HG02798 (cell line): ENCODE data around the gene GAS6.
"Not testable (repeated sequence)": the region's sequence is repeated elsewhere in the genome, so short reads cannot be mapped to it uniquely, and the experiment has no call there.

Experiments used
- ATAC-seq: cut with Tn5 transposase; IDR thresholded peaks from one replicate; pipeline ENCODE4 v1.9.1; 2021; ENCODE audit warnings: mild to moderate bottlenecking; ENCODE audit not compliant: unreplicated experiment, poor library complexity

Gene GAS6

DNA sequence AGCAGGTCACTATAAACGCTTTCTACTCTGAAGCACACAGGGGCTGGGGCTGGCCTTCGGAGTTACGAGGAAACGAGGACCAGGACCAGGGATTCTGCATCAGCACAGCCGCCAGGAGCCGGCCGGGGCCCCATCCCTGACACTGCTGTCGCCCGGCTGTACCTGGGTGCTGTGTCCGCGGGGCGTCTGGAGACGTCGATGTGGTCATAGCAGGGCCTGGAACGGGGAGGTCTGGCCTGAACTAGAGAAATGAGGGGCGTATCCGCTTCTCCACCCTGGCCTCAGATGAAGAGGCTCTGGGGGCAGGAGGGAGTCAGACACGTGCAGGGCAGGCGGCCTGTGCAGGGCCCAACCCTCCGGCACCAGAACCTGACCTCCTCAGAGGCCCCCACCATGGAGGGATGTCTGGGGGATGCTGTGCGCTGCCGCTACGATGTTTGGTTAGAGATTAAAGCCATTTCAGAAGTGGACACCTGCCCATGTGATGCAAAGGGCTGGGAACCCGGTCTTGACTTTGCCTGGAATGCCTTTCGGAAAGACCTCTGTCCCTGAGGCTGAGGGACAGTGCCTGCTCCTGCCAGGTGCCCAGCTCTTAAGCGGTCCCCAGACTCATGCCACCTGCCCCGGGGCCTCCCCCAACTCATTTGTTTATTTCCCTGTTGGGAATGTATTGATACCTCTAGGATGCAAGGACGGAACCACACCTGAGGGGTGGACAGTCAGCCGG, 21.4 kb downstream of the GAS6 start:
- no peak for ATAC-seq

- no peak for ATAC-seq
Measured at GRCh38 chr13:113841353-113841650, 22.6 kb downstream of the GAS6 start.

DNA sequence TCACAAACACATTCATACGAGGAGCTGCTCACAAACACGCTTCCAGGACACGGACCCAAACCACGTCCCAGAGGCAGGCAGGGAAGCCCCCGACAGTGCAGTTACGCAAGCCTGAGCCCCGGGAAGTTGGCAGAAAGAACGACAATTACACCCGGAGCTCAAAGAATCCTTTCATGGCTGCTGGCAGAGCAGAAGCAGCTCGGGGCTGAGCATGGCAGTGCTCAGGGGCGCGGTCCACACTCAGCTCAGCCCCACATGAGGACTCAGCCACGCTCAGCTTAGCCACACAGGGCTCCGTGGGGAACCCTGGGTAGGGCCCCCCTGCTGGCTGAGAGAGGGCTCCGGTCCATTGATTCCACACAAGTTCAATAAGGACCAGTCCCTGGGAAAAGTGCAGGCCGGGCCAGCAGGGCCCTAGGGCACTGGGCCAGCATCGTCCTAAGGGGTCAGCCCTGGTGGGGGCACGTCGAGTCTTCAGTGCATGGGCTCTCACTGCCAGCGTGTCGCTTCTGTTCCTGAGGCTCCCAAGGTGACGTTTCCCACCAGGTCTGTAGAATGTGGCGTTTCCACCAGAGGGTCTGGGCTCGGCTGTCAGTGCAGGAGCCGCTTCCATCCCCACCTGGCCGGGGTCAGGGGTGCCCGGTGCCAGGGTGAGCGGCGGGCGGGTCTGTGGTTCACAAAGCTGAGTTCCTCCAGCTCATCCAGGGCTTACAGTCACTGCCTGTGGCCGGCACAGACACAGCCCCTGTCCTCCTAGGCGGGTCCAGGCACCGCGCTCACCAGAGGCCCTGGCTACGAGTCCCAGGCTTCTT, 23.1 kb downstream of the GAS6 start:
- no peak for ATAC-seq

- no peak for ATAC-seq
Measured at GRCh38 chr13:113839536-113840204, 24.2 kb downstream of the GAS6 start.

- ATAC-seq = no peak
Measured at GRCh38 chr13:113838711-113839201, 25.1 kb downstream of the GAS6 start.

DNA sequence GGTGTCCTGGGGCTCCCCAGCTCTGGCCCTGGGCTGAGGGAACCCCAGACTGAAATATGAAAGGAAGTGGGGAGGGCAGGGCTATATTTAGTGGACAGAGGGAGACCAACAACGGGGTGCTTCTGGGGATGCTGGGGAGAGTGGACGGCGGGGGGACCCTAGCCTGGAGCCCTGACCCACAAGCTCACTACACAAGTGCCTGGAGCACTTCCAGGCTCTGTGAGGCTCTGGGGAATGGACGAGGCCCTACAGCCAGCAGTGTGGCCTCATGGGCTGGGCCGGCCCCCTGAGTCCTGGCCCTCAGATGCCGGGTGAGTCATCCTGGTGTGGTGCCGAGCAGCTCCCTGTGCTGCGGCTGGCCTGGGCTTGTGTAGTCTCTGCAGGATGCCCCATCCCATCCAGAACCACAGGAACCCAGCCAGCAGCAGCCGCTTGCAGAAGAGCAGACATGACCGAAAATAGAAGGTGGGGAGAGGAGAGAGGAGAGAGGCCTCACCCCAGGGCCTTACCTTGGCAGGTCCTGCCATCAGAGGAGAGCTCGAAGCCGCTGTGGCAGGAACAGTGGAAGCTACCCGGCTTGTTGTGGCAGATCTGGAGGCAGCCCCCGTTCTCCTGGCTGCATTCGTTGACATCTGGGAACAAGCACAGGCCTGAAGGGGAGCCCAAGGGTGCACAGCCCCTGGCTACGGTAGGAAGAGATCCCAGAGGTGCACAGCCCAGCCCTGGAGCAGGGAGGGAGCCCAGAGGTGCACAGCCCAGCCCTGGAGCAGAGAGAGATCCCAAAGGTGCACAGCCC, 26.1 kb downstream of the GAS6 start:
- peak; percentile 33 for ATAC-seq

- peak; percentile 32 for ATAC-seq
Measured at GRCh38 chr13:113836768-113837559, 26.9 kb downstream of the GAS6 start.

- ATAC-seq = no peak
Measured at GRCh38 chr13:113835461-113836270, 28.2 kb downstream of the GAS6 start.

DNA sequence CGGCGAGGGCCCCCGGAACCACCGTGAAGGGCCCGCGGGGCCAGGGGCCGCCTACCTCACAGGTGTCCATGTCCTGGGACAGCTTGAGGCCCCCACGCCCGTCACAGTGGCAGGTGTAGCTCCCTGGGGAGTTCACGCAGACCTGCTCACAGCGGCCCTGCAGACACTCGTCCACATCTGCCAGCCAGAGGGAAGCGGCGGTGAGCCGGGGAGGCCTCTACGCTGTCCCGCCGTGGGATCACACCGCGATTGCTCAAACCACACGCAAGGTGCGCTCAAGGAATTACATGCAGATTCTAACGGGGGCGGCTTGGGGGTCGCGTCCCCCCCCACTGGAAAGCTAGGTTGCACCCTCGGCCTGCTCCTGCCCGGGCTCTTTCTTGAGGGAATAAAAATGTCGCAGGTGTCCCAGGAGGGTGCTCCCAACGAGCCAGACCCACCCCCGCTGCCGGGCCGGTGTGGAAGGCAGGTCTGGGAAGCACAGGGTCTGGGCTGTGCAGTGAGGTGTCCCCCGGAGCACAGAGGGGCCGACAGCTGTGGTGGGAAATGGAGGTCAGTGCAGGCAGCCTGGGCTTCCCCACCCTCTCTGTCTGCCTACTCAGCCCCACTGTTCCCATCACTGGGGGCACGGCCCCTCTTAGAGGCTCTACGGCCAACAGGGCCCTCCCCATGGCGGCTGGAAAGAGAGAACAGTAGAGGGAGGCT, 29.2 kb downstream of the GAS6 start:
- ATAC-seq = no peak

DNA sequence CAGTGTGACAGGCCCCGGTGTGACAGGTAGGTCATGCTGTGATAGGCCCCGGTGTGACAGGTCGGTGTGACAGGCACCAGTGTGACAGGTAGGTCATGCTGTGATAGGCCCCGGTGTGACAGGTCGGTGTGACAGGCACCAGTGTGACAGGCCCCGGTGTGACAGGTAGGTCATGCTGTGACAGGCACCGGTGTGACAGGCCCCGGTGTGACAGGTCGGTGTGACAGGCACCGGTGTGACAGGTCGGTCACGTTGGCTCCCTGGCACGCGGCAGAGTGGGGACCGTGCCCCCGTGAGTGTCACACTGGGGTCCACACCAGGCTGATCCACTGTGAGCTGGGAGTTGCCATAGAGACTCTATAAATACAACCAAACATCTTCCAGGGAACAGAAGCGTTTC, 29.9 kb downstream of the GAS6 start:
- ATAC-seq = not testable (repeated sequence)

DNA sequence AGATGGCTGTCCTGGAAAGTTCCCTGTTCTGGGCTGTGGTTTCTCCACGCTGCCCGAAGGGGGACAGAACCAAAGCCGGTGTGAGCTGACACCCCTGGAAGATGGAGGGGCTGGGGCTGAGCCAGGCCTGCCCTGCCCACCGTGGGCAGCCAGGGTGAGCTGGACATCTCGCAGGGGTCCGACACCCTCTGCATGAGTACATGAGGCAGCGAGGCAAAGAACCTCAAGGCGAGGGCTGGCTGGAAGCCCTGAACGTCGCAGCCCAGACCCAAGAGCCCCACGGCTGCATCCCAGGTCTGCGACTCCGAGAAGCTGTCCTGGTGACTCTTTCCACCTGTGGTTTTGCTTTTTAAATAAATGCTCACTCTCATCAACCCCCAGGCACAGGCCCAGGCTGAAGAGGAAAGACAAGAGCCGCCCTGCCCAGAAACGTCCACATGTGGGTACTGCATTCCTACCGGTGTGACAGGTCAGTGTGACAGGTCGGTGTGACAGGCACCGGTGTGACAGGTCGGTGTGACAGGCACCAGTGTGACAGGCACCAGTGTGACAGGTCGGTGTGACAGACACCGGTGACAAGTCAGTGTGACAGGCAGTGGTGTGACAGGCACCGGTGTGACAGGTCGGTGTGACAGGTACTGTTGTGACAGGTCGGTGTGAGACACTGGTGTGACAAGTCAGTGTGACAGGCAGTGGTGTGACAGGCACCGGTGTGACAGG, 30.6 kb downstream of the GAS6 start:
- ATAC-seq = no peak

DNA sequence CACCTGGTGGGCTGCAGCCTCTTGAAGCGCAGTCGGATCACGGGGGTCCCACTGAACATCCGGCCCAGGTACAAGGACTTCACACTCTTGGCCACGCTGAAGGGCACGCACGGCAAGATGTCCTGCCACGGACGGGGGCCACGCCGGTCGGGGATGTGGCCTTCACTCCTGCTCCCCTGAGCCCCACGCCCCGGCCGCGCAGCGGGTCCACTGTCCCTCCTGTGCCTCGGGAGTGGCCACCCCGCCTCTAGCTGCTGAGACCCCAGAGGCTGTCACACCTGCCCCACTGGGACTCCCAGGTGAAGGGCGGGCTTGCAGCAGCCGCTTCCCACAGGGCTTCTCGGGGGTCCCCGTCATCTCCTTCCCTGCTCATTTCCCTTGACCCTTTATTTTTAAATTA, 31.2 kb downstream of the GAS6 start:
- ATAC-seq = no peak

DNA sequence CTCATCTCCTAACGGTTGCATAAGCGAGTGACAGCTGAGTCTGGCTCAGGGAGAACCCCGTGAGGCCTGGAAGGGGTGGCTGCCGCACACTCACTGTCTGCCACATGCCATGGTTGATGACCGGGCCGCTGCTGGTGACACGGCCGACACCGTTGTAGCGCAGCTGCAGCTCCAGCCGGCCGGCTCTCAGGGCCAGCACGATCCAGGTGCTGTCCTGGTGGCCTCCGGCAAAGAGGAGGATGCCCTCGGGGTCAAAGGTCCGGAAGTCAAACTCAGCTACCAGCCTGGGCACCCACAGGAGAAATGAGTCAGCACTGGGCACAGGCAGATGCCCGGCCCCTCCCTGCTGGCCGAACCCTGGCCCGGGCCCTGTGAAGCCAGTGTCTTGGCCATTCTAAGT, 31.7 kb downstream of the GAS6 start:
- ATAC-seq = no peak

GRCh38 chr13:113831061-113831460, 32.8 kb downstream of the GAS6 start:
- ATAC-seq = no peak

DNA sequence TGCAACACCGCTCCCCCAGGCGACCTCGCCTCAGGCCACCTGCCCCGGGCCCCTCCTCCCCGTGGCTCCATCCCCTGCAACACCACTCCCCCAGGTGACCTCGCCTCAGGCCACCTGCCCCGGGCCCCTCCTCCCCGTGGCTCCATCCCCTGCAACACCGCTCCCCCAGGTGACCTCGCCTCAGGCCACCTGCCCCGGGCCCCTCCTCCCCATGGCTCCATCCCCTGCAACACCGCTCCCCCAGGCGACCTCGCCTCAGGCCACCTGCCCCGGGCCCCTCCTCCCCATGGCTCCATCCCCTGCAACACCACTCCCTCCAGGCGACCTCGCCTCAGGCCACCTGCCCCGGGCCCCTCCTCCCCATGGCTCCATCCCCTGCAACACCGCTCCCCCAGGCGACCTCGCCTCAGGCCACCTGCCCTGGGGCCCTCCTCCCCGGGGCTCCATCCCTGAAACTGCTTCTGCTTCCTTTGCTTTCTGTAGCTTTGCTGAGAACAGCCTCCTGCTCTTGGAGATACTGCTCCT, 33.4 kb downstream of the GAS6 start:
- ATAC-seq = not testable (repeated sequence)

DNA sequence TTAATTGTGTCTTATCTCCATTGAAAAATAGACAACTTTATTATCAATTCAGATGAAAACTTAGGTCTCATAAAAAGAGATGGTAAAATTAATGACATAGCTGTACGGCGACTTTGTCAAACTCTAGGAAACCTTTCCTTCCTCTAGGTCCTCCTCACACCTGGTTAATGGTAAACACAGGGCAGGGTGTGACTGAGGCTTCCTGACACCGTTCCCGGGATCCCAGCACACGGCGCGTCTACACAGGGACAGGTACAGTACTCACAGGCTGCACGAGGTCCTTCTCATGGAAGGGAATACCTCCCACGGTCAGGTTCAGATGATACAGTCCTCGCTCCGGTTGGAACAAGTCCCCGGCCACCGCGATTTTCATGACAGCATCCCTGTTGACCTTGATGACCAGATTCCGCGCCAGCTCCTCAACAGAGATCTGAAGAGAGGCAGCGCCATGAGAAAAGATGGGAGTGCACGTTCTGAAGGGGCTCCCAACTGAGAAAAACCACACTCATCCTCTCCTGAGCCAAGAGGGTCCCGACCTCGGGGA, 35.5 kb downstream of the GAS6 start:
- ATAC-seq = no peak

DNA sequence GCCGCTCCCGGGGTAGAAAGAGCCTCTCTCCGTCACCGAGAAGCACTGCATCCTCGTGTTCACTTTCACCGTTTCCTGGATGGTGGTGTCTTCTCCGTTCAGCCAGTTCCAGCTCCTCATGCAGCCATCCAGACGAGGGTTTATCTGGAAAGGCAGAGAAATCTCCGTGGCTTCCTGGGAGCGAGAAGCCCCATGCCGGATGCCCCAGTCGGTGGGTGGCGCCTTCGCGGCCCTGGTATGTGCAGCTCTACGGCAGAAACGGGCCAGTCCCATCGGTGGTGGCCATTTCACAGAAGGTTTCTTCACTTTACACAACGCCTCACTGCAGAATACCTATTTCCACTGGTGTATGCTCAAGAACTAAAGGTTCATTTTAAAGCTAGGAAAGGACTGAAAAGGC, 36.9 kb downstream of the GAS6 start:
- ATAC-seq = no peak
